SK-N-SH treated with all-trans-retinoic acid at 6 μM for 48 hours (cell line): Measurements from ENCODE around the gene RORB.

Experiments
- OSR1 ChIP-seq: fragments of 250-450 bp; sonication (Bioruptor Pico); IDR thresholded peaks from 2 replicates; pipeline ENCODE4 v1.8.0; 2022; ENCODE audit warnings: moderate library complexity, mild to moderate bottlenecking, inconsistent platforms
- TCF4 ChIP-seq: fragments of 250-450 bp; sonication (Bioruptor Pico); IDR thresholded peaks from 2 replicates; pipeline ENCODE4 v1.8.0; 2021; ENCODE audit warnings: mild to moderate bottlenecking, moderate library complexity, borderline replicate concordance
- TOX ChIP-seq: fragments of 250-450 bp; sonication (Bioruptor Pico); IDR thresholded peaks from 2 replicates; pipeline ENCODE4 v1.8.0; 2021; ENCODE audit warnings: mild to moderate bottlenecking, moderate library complexity, borderline replicate concordance
- ZC3H10 ChIP-seq: fragments of 250-450 bp; sonication (Bioruptor Pico); IDR thresholded peaks from 2 replicates; pipeline ENCODE4 v1.5.1; 2021; ENCODE audit warnings: mild to moderate bottlenecking, moderate library complexity
- ZNF70 ChIP-seq: fragments of 450-650 bp; formaldehyde crosslinking; IDR thresholded peaks from 2 replicates; pipeline ENCODE4 v1.5.0; 2020; ENCODE audit warnings: mild to moderate bottlenecking, moderate library complexity
- TF ChIP-seq, protein P1 (sequence below): fragments of 250-450 bp; sonication (Bioruptor Pico); IDR thresholded peaks from 2 replicates; pipeline ENCODE4 v1.8.0; 2021; ENCODE audit warnings: low read depth, mild to moderate bottlenecking, moderate library complexity, borderline replicate concordance
- TF ChIP-seq, protein P2 (sequence below): fragments of 250-450 bp; sonication (Bioruptor Pico); IDR thresholded peaks from 2 replicates; pipeline ENCODE4 v1.5.0; 2020; ENCODE audit warnings: mild to moderate bottlenecking, moderate library complexity

GRCh38 chr9:74499770-74500583 lies 2.8 kb downstream of the RORB start:
- TF ChIP-seq, protein P1, sequence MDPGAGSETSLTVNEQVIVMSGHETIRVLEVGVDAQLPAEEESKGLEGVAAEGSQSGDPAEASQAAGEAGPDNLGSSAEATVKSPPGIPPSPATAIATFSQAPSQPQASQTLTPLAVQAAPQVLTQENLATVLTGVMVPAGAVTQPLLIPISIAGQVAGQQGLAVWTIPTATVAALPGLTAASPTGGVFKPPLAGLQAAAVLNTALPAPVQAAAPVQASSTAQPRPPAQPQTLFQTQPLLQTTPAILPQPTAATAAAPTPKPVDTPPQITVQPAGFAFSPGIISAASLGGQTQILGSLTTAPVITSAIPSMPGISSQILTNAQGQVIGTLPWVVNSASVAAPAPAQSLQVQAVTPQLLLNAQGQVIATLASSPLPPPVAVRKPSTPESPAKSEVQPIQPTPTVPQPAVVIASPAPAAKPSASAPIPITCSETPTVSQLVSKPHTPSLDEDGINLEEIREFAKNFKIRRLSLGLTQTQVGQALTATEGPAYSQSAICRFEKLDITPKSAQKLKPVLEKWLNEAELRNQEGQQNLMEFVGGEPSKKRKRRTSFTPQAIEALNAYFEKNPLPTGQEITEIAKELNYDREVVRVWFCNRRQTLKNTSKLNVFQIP (CRISPR knock-in tag), result no peak
- TF ChIP-seq TOX (no peak), OSR1 (CRISPR knock-in tag) (no peak), TCF4 (CRISPR knock-in tag) (no peak), ZC3H10 (CRISPR knock-in tag) (no peak), ZNF70 (CRISPR knock-in tag) (no peak)
- TF ChIP-seq, protein P2, sequence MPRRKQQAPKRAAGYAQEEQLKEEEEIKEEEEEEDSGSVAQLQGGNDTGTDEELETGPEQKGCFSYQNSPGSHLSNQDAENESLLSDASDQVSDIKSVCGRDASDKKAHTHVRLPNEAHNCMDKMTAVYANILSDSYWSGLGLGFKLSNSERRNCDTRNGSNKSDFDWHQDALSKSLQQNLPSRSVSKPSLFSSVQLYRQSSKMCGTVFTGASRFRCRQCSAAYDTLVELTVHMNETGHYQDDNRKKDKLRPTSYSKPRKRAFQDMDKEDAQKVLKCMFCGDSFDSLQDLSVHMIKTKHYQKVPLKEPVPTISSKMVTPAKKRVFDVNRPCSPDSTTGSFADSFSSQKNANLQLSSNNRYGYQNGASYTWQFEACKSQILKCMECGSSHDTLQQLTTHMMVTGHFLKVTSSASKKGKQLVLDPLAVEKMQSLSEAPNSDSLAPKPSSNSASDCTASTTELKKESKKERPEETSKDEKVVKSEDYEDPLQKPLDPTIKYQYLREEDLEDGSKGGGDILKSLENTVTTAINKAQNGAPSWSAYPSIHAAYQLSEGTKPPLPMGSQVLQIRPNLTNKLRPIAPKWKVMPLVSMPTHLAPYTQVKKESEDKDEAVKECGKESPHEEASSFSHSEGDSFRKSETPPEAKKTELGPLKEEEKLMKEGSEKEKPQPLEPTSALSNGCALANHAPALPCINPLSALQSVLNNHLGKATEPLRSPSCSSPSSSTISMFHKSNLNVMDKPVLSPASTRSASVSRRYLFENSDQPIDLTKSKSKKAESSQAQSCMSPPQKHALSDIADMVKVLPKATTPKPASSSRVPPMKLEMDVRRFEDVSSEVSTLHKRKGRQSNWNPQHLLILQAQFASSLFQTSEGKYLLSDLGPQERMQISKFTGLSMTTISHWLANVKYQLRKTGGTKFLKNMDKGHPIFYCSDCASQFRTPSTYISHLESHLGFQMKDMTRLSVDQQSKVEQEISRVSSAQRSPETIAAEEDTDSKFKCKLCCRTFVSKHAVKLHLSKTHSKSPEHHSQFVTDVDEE (CRISPR knock-in tag), result no peak
